DOHH2 (cell line): ENCODE measurements around the gene CTRB2.

ENCODE experiments used
- H3F3A ChIP-seq: fragments of 200-600 bp; sonication (generic), shearing (Covaris generic); 2 replicates; pipeline ENCODE4 v1.6.0; 2016; ENCODE audit warnings: antibody characterized with exemption, mild to moderate bottlenecking; ENCODE audit not compliant: control insufficient read depth, insufficient read depth
- H3K27ac ChIP-seq: fragments of 200-600 bp; sonication (generic); 2 replicates; pipeline ENCODE4 v1.5.1; 2014; ENCODE audit warnings: low read depth, mild to moderate bottlenecking, low read length, moderate library complexity
- H3K27me3 ChIP-seq: fragments of 200-600 bp; sonication (generic); 2 replicates; pipeline ENCODE4 v1.6.1; 2014; ENCODE audit warnings: mild to moderate bottlenecking, low read length, mixed read lengths; ENCODE audit not compliant: control insufficient read depth
- H3K36me3 ChIP-seq: fragments of 200-600 bp; sonication (generic); 2 replicates; pipeline ENCODE4 v1.6.1; 2014; ENCODE audit warnings: mild to moderate bottlenecking, low read length, moderate library complexity, mixed read lengths; ENCODE audit not compliant: control insufficient read depth
- H3K4me1 ChIP-seq: fragments of 200-600 bp; sonication (generic); 2 replicates; pipeline ENCODE4 v1.6.1; 2014; ENCODE audit warnings: mild to moderate bottlenecking, low read length, mixed read lengths; ENCODE audit not compliant: control insufficient read depth
- H3K4me2 ChIP-seq: fragments of 200-600 bp; sonication (generic); 2 replicates; pipeline ENCODE4 v1.6.0; 2014; ENCODE audit warnings: mild to moderate bottlenecking, low read length, moderate library complexity
- H3K4me3 ChIP-seq: fragments of 200-600 bp; sonication (generic); 2 replicates; pipeline ENCODE4 v1.5.1; 2014; ENCODE audit warnings: mild to moderate bottlenecking, low read length, mixed read lengths
- H3K79me2 ChIP-seq: fragments of 200-600 bp; sonication (generic); 2 replicates; pipeline ENCODE4 v1.6.1; 2014; ENCODE audit warnings: mild to moderate bottlenecking, low read length, mixed read lengths; ENCODE audit not compliant: control insufficient read depth
- H3K9me2 ChIP-seq: fragments of 200-600 bp; sonication (generic); replicated peaks from 2 replicates; pipeline ENCODE4 v1.6.1; 2014; ENCODE audit warnings: mild to moderate bottlenecking, low read length, mixed read lengths; ENCODE audit not compliant: control insufficient read depth
- H3K9me3 ChIP-seq: fragments of 200-600 bp; sonication (generic); 2 replicates; pipeline ENCODE4 v1.6.1; 2014; ENCODE audit warnings: antibody characterized with exemption, low read length, mixed read lengths; ENCODE audit not compliant: control insufficient read depth, insufficient read depth
- H4K20me1 ChIP-seq: fragments of 200-600 bp; sonication (generic); 2 replicates; pipeline ENCODE4 v1.6.0; 2014; ENCODE audit warnings: low read depth, mild to moderate bottlenecking, antibody characterized with exemption, low read length, moderate library complexity; ENCODE audit not compliant: control insufficient read depth, insufficient read depth
- CTCF ChIP-seq: fragments of 200-600 bp; sonication (generic); IDR thresholded peaks from one replicate; pipeline ENCODE4 v1.5.1; 2014; ENCODE audit warnings: antibody characterized with exemption, mild to moderate bottlenecking, low read depth, low read length; ENCODE audit not compliant: poor library complexity, severe bottlenecking
- EZH2phosphoT487 ChIP-seq: fragments of 200-600 bp; sonication (generic); IDR thresholded peaks from 2 replicates; pipeline ENCODE4 v1.6.1; 2017; ENCODE audit warnings: borderline replicate concordance, mild to moderate bottlenecking, antibody characterized with exemption, low read length, moderate library complexity, mixed read lengths

CTRB2 gene

GRCh38 chr16:75248536-75249380 lies 41.8 kb upstream of the CTRB2 start:
- H3K4me1 ChIP-seq: peaks cover 23% of the 10 kb centered on the region
- no peak overlapping the region for H3K4me3 ChIP-seq
- H4K20me1 ChIP-seq: peaks cover 9% of the 10 kb centered on the region; the same call in 1 of the 2 replicates
- H3K4me2 ChIP-seq: no peak overlapping the region
- no peaks in the 10 kb centered on the region; the same call in 1 of the 2 replicates for H3K79me2 ChIP-seq
- H3K9me3 ChIP-seq: no peaks in the 10 kb centered on the region
- H3F3A ChIP-seq: no peaks in the 10 kb centered on the region
- H3K9me2 ChIP-seq: no peaks in the 10 kb centered on the region
- H3K27me3 ChIP-seq: peaks cover 13% of the 10 kb centered on the region
- H3K27ac ChIP-seq: no peak overlapping the region
- TF ChIP-seq CTCF (no peak), EZH2phosphoT487 (no peak)
- H3K36me3 ChIP-seq: no peaks in the 10 kb centered on the region

- Histone ChIP-seq H3K9me2 (no peaks in the 10 kb centered on the region), H3K27me3 (peaks cover 13% of the 10 kb centered on the region), H4K20me1 (peaks cover 9% of the 10 kb centered on the region; the same call in 1 of the 2 replicates), H3K79me2 (no peaks in the 10 kb centered on the region; the same call in 1 of the 2 replicates), H3K9me3 (no peaks in the 10 kb centered on the region), H3F3A (no peaks in the 10 kb centered on the region), H3K4me2 (no peak overlapping the region), H3K4me3 (no peak overlapping the region), H3K36me3 (no peaks in the 10 kb centered on the region), H3K27ac (no peak overlapping the region), H3K4me1 (peaks cover 23% of the 10 kb centered on the region)
- TF ChIP-seq EZH2phosphoT487: no peak
- TF ChIP-seq CTCF: no peak
These were observed 41.2 kb upstream of the CTRB2 start for GRCh38 chr16:75248142-75248535.

- Histone ChIP-seq H3K79me2 (no peaks in the 10 kb centered on the region; the same call in 1 of the 2 replicates), H3K4me3 (no peak overlapping the region), H3K27me3 (peaks cover 13% of the 10 kb centered on the region), H3K27ac (no peak overlapping the region), H3K4me2 (no peak overlapping the region), H4K20me1 (peaks cover 9% of the 10 kb centered on the region; the same call in 1 of the 2 replicates), H3K36me3 (no peaks in the 10 kb centered on the region), H3F3A (no peaks in the 10 kb centered on the region), H3K4me1 (peaks cover 23% of the 10 kb centered on the region), H3K9me3 (no peaks in the 10 kb centered on the region), H3K9me2 (no peaks in the 10 kb centered on the region)
- TF ChIP-seq CTCF (no peak), EZH2phosphoT487 (no peak)
These were observed 40.3 kb upstream of the CTRB2 start for GRCh38 chr16:75247249-75247648.
